Breast epithelium (tissue), 3 donors: ENCODE measurements around the gene MAP3K19.
"Not testable (repeated sequence)": the region's sequence is repeated elsewhere in the genome, so short reads cannot be mapped to it uniquely, and the experiment has no call there.

Experiments
- CTCF ChIP-seq, 3 donors: fragments of 450-650 bp; IDR thresholded peaks; one replicate each; pipeline ENCODE4 v1.5.1; 2016 to 2017; ENCODE audit warnings: antibody characterized with exemption in 3 of 3, mild to moderate bottlenecking in 3 of 3, moderate library complexity in 3 of 3
- POLR2A ChIP-seq: fragments of 450-650 bp; IDR thresholded peaks from one replicate; pipeline ENCODE4 v1.6.1; 2016; ENCODE audit warnings: antibody characterized with exemption, mild to moderate bottlenecking, moderate library complexity

GRCh38 chr2:134977104-134977503, 70.1 kb downstream of the MAP3K19 start:
- not testable (repeated sequence) for TF ChIP-seq CTCF (IDR thresholded peaks at IDR 0.05); POLR2A
